ENCODE results near the gene VPREB3. TPM values are rescaled to one million over a fixed set of nuclear protein-coding genes. Genes with fewer than 3 reads are reported as not detected.
A peak's percentile ranks its signal among the peaks of the same experiment; 100 is the strongest.

Gene VPREB3
- total and polyA plus RNA-seq, 5 experiments from 2014 or later, result 0.80 to 3.3 (median 1.4) TPM; not detected in 1

GRCh38 chr22:23760056-23760455 lies 5.8 kb upstream of the VPREB3 start:
- POLR2A ChIA-PET, result interaction anchor here (1.1 kb wide), 1 partner anchor 9 kb away, joined by 5 read pairs; the partner anchor contains the start of gene ZNF70

GRCh38 chr22:23759566-23759965 lies 5.3 kb upstream of the VPREB3 start:
- H3K36me3 Mint-ChIP-seq, result no peaks in the 10 kb centered on the region
- no peak for ATAC-seq
- DNase-seq, result peak in 1 of 10 donors; percentile 4
- no peak overlapping the region for H3K4me3 Mint-ChIP-seq
- H3K27ac Mint-ChIP-seq, result no peak overlapping the region
- H3K4me1 Mint-ChIP-seq, result peaks cover 11 to 42% (median 30%) of the 10 kb centered on the region in 4 donors
- H3K27me3 Mint-ChIP-seq, result no peaks in the 10 kb centered on the region
- no peaks in the 10 kb centered on the region for H3K9me3 Mint-ChIP-seq
- POLR2A ChIA-PET, result interaction anchor here (1.0 to 1.1 kb wide), 2 partner anchors 7 to 9 kb away, joined by 3 to 5 read pairs; partner anchors contain the start of gene ZNF70

More at GRCh38 chr22:23760056-23760455, 5.8 kb upstream of the VPREB3 start:
- Mint-ChIP-seq H3K4me3 (no peak overlapping the region), H3K36me3 (no peaks in the 10 kb centered on the region), H3K4me1 (peaks cover 11 to 42% (median 35%) of the 10 kb centered on the region in 4 donors), H3K9me3 (no peaks in the 10 kb centered on the region), H3K27me3 (no peaks in the 10 kb centered on the region), H3K27ac (peak overlapping the region in 2 of 10 donors; percentile 40 to 53)
- DNase-seq, result peak in 1 of 10 donors; percentile 28
- no peak for ATAC-seq

GRCh38 chr22:23756891-23757290 lies 2.7 kb upstream of the VPREB3 start:
- DNase-seq (peak in 1 of 10 donors; percentile 34), ATAC-seq (no peak)
- peaks cover 6 to 34% (median 9%) of the 10 kb centered on the region in 4 donors for H3K4me1 Mint-ChIP-seq
- POLR2A ChIA-PET, result interaction anchor here (1.7 kb wide), 1 partner anchor 15 kb away, joined by 3 read pairs; no protein-coding TSS in a partner anchor
- no peaks in the 10 kb centered on the region for H3K36me3 Mint-ChIP-seq
- H3K4me3 Mint-ChIP-seq, result peak overlapping the region in 1 of 10 donors; percentile 4
- no peaks in the 10 kb centered on the region for H3K9me3 Mint-ChIP-seq
- no peaks in the 10 kb centered on the region for H3K27me3 Mint-ChIP-seq
- no peak overlapping the region for H3K27ac Mint-ChIP-seq

GRCh38 chr22:23755711-23756110 lies 1.5 kb upstream of the VPREB3 start:
- Mint-ChIP-seq H3K4me3 (no peak overlapping the region), H3K27me3 (no peaks in the 10 kb centered on the region), H3K9me3 (no peaks in the 10 kb centered on the region), H3K27ac (peak overlapping the region in 1 of 10 donors; percentile 65), H3K4me1 (peaks cover 4 to 34% (median 6%) of the 10 kb centered on the region in 4 donors), H3K36me3 (no peaks in the 10 kb centered on the region)
- ATAC-seq, result no peak
- POLR2A ChIA-PET, result no interaction called here
- no peak for DNase-seq

GRCh38 chr22:23754980-23755636 lies 883 bp upstream of the VPREB3 start:
- peaks cover 5 to 38% (median 8%) of the 10 kb centered on the region in 4 donors for H3K4me1 Mint-ChIP-seq
- DNase-seq (no peak), ATAC-seq (no peak)
- no peaks in the 10 kb centered on the region for H3K36me3 Mint-ChIP-seq
- POLR2A ChIA-PET, result interaction anchor here (2.7 kb wide), 1 partner anchor 8 kb away, joined by 13 read pairs; the partner anchor contains the start of gene C22orf15
- peak overlapping the region in 2 of 10 donors; percentile 43 to 65 for H3K27ac Mint-ChIP-seq
- peak overlapping the region in 1 of 10 donors; percentile 16 for H3K4me3 Mint-ChIP-seq
- H3K27me3 Mint-ChIP-seq, result no peaks in the 10 kb centered on the region
- no peaks in the 10 kb centered on the region for H3K9me3 Mint-ChIP-seq

GRCh38 chr22:23753385-23753784 lies 840 bp downstream of the VPREB3 start:
- DNase-seq (peak in 1 of 10 donors; percentile 3), ATAC-seq (no peak)
- Mint-ChIP-seq H3K36me3 (no peaks in the 10 kb centered on the region), H3K4me3 (peak overlapping the region in 7 of 10 donors; percentile 14 to 85 (median 41)), H3K9me3 (no peaks in the 10 kb centered on the region), H3K4me1 (peaks cover 9 to 44% (median 14%) of the 10 kb centered on the region in 4 donors), H3K27ac (peak overlapping the region in 2 of 10 donors; percentile 3 to 20), H3K27me3 (no peaks in the 10 kb centered on the region)
- POLR2A ChIA-PET, result interaction anchor here (1.5 to 2.7 kb wide), 3 partner anchors 10 to 23 kb away, joined by 9 to 13 read pairs (median 9); partner anchors contain the start of genes C22orf15 and CHCHD10

GRCh38 chr22:23752750-23753149 lies 1.5 kb downstream of the VPREB3 start:
- Mint-ChIP-seq H3K36me3 (no peaks in the 10 kb centered on the region), H3K4me3 (peak overlapping the region in 9 of 10 donors; percentile 33 to 86 (median 79)), H3K27me3 (no peaks in the 10 kb centered on the region), H3K27ac (peak overlapping the region in 6 of 10 donors; percentile 22 to 89 (median 60)), H3K4me1 (peaks cover 9 to 44% (median 14%) of the 10 kb centered on the region in 4 donors), H3K9me3 (no peaks in the 10 kb centered on the region)
- DNase-seq (peak in 1 of 10 donors; percentile 61), ATAC-seq (no peak)
- POLR2A ChIA-PET, result interaction anchor here (1.1 to 2.7 kb wide), 4 partner anchors 10 to 14 kb away, joined by 3 to 19 read pairs (median 11); partner anchors contain the start of genes C22orf15 and CHCHD10

- Mint-ChIP-seq H3K36me3 (no peaks in the 10 kb centered on the region), H3K27me3 (no peaks in the 10 kb centered on the region), H3K27ac (peak overlapping the region in 9 of 10 donors; percentile 57 to 94 (median 80)), H3K4me3 (peak overlapping the region; percentile 71 to 86 (median 79)), H3K9me3 (no peaks in the 10 kb centered on the region), H3K4me1 (peaks cover 9 to 44% (median 14%) of the 10 kb centered on the region in 4 donors)
- POLR2A ChIA-PET, result interaction anchor here (0.7 to 2.7 kb wide), 4 partner anchors 11 to 59 kb away, joined by 3 to 19 read pairs (median 8); partner anchors contain the start of gene C22orf15
- DNase-seq (peak in 2 of 10 donors; percentile 37 to 73), ATAC-seq (no peak)
These were observed 2.0 kb downstream of the VPREB3 start for GRCh38 chr22:23752090-23752691.

GRCh38 chr22:23751441-23751996 lies 2.7 kb downstream of the VPREB3 start:
- peak overlapping the region; percentile 72 to 88 (median 81) for H3K4me3 Mint-ChIP-seq
- H3K27me3 Mint-ChIP-seq, result no peaks in the 10 kb centered on the region
- peaks cover 0 to 4% (median 0%) of the 10 kb centered on the region in 3 donors for H3K36me3 Mint-ChIP-seq
- DNase-seq, result no peak
- H3K9me3 Mint-ChIP-seq, result peaks cover 0 to under 1% (median 0%) of the 10 kb centered on the region in 9 donors
- peak in 1 of 2 donors; percentile 13 for ATAC-seq
- POLR2A ChIA-PET, result interaction anchor here (0.5 to 2.7 kb wide), 15 partner anchors 8 to 259 kb away, joined by 3 to 19 read pairs (median 6); partner anchors contain the start of genes C22orf15, CABIN1, CHCHD10 and MIF
- H3K4me1 Mint-ChIP-seq, result peaks cover 9 to 39% (median 14%) of the 10 kb centered on the region in 4 donors
- peak overlapping the region; percentile 25 to 91 (median 84) for H3K27ac Mint-ChIP-seq

GRCh38 chr22:23750714-23751440 lies 3.3 kb downstream of the VPREB3 start, which contains the start of gene ZNF70:
Gene ZNF70 (minus strand): TSS chr22:23751112. CDS start chr22:23745140, 5,972 bp downstream.
- Mint-ChIP-seq H3K27ac (peak within 1 kb of the TSS; percentile 69 to 94 (median 88)), H3K4me1 (peaks cover 9 to 39% (median 14%) of the 10 kb centered on the region in 4 donors), H3K4me3 (peak within 1 kb of the TSS; percentile 78 to 90 (median 84)), H3K9me3 (peaks cover 0 to 2% (median 0%) of the 10 kb centered on the region in 9 donors), H3K27me3 (no peaks in the 10 kb centered on the region), H3K36me3 (peaks cover 0 to 7% (median 0%) of the 10 kb centered on the region in 3 donors)
- DNase-seq, result peak; percentile 79 to 93 (median 86)
- POLR2A ChIA-PET, result interaction anchor here (0.5 to 2.7 kb wide), 14 partner anchors 9 to 260 kb away, joined by 3 to 19 read pairs (median 6); partner anchors contain the start of genes C22orf15, CABIN1, CHCHD10 and MIF
- ATAC-seq, result peak; percentile 94 to 99

GRCh38 chr22:23750367-23750713 lies 3.9 kb downstream of the VPREB3 start:
- Mint-ChIP-seq H3K27ac (peak overlapping the region; percentile 49 to 90 (median 82)), H3K4me1 (peaks cover 9 to 36% (median 15%) of the 10 kb centered on the region in 4 donors), H3K27me3 (no peaks in the 10 kb centered on the region), H3K36me3 (peaks cover 0 to 8% (median under 1%) of the 10 kb centered on the region in 3 donors), H3K9me3 (peaks cover 0 to 2% (median 0%) of the 10 kb centered on the region in 9 donors), H3K4me3 (peak overlapping the region; percentile 73 to 90 (median 84))
- ATAC-seq (no peak), DNase-seq (no peak)
- POLR2A ChIA-PET, result interaction anchor here (0.6 to 2.7 kb wide), 14 partner anchors 10 to 260 kb away, joined by 3 to 19 read pairs (median 6); partner anchors contain the start of genes C22orf15, CABIN1, CHCHD10 and MIF

Measured in naive thymus-derived CD8-positive, alpha-beta T cell (primary cell).